SJSA1 (cell line): ENCODE measurements around the gene KIRREL3. TPM values are rescaled to one million over a fixed set of nuclear protein-coding genes. Genes with fewer than 3 reads are reported as not detected.

Source experiments
- DNase-seq, 2 experiments: peaks; one replicate each; pipeline ENCODE4 v3.0.0-alpha.2; 2015 to 2020; ENCODE audit warnings: low spot score in 2 of 2, low read depth in 1 of 2
- H3K27ac ChIP-seq: fragments of 250-450 bp; sonication (Bioruptor Pico); 2 replicates; pipeline ENCODE4 v1.5.1; 2020; ENCODE audit warnings: mild to moderate bottlenecking, moderate library complexity
- H3K27me3 ChIP-seq: fragments of 250-450 bp; sonication (Bioruptor Pico); replicated peaks from 2 replicates; pipeline ENCODE4 v1.5.1; 2020; ENCODE audit warnings: mild to moderate bottlenecking, moderate library complexity
- H3K36me3 ChIP-seq: fragments of 250-450 bp; sonication (Bioruptor Pico); 2 replicates; pipeline ENCODE4 v1.5.1; 2020; ENCODE audit warnings: mild to moderate bottlenecking
- H3K4me1 ChIP-seq: fragments of 250-450 bp; sonication (Bioruptor Pico); replicated peaks from 2 replicates; pipeline ENCODE4 v1.6.1; 2021; ENCODE audit warnings: mild to moderate bottlenecking
- H3K4me3 ChIP-seq: fragments of 250-450 bp; sonication (Bioruptor Pico); 2 replicates; pipeline ENCODE4 v1.5.1; 2020; ENCODE audit warnings: mild to moderate bottlenecking
- H3K9me3 ChIP-seq: fragments of 250-450 bp; sonication (Bioruptor Pico); replicated peaks from 2 replicates; pipeline ENCODE4 v1.5.1; 2020; ENCODE audit warnings: mild to moderate bottlenecking
- total RNA-seq: library from RNA; depleted of rRNA; stranded (reverse); fragments of >200 nt; shearing (Covaris generic); gene quantifications from 2 replicates; pipeline ENCODE4 v1.2.3, GENCODE V29; 2014

KIRREL3 gene
- total RNA-seq, 1 experiment from 2014 or later: 5.3 TPM

DNA sequence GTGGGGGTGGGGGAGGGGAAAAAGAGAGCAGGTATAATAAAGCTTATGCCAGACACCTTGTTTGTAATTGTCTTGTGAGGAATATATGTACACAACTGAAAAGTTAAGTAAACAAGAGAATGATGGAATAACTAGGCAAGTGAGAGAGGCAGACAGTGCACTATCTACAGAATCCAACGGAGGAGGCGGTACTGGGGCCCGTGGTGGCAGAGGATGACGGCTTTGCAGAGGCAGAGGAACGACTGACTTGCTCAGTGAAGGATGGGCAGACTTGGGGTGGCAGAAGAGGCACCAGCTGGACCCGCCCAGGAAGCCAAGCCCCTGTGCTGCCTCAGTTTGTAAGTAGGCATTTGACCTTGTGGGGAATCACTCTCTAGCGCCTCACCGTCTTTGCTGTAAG lies 347.5 kb downstream of the KIRREL3 start:
- Histone ChIP-seq H3K27ac (no peak overlapping the region), H3K9me3 (no peaks in the 10 kb centered on the region), H3K27me3 (no peaks in the 10 kb centered on the region), H3K4me1 (peaks cover 4% of the 10 kb centered on the region), H3K4me3 (no peak overlapping the region), H3K36me3 (no peaks in the 10 kb centered on the region)
- no peak for DNase-seq

DNA sequence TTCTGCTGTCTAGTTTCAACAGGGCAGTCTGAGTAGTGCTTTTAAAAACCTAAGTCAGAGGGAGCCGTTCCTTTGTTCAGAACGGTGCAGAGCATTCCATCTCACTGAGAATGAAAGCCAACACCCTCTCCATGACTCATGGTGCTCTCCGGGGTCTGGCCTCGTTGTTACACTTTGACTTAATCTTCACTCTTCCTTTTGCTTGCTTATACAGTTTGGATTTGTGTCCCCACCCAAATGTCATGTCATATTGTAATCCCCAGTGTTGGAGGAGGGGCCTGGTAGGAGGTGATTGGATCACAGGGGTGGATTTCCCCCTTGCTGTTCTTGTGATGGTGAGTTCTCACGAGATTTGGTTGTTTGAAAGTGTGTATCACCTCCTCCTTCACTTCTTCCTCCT lies 352.8 kb downstream of the KIRREL3 start:
- Histone ChIP-seq H3K9me3 (no peaks in the 10 kb centered on the region), H3K27ac (peak overlapping the region; percentile 97), H3K27me3 (no peaks in the 10 kb centered on the region), H3K4me3 (no peak overlapping the region; the same call in 1 of the 2 replicates), H3K36me3 (no peaks in the 10 kb centered on the region), H3K4me1 (peaks cover 49% of the 10 kb centered on the region)
- DNase-seq: peak; percentile 78 to 88

DNA sequence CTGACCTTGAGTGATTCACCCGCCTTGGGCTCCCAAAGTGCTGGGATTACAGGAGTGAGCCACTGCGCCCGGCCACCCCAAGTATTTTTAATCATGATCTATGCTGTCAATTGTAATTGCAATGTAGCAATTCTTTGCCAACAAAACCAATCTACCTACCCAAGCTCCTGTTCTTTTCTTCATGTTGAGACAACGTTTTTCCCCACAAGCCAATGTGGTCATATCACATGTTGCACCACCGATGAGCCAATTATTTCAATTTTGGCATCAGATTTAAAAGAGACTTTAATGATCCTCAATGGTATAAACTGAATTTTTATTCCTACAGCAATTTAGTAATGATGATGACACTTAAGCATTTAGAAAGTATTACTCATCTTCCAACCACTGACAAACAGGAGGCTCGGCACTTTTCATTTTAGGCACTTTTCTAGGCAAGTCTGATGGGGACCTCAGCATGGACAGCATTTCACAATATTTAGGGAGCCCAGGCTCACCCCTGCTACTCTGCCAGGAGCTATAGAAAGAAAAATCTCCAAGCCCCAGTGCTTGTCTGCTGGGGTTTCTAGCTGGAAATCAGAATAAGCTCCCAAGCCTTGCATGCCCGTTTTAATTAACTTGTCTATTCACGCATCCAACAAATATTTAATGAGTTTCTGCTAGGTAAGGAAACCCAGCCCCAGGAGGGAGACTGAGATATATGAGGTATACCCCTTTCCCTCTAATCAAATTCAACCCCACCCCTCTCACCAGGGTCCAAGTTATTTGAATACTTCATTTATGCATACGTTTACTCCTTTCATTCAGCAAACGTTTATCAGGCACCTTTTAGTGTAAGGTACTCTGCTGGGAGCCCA lies 353.6 kb downstream of the KIRREL3 start:
- H3K36me3 ChIP-seq: no peaks in the 10 kb centered on the region
- no peaks in the 10 kb centered on the region for H3K27me3 ChIP-seq
- DNase-seq: peak in 1 of 2 experiments; percentile 41
- H3K27ac ChIP-seq: peak overlapping the region; percentile 97
- peaks cover 49% of the 10 kb centered on the region for H3K4me1 ChIP-seq
- peak overlapping the region; percentile 2; the same call in 1 of the 2 replicates for H3K4me3 ChIP-seq
- H3K9me3 ChIP-seq: no peaks in the 10 kb centered on the region

DNA sequence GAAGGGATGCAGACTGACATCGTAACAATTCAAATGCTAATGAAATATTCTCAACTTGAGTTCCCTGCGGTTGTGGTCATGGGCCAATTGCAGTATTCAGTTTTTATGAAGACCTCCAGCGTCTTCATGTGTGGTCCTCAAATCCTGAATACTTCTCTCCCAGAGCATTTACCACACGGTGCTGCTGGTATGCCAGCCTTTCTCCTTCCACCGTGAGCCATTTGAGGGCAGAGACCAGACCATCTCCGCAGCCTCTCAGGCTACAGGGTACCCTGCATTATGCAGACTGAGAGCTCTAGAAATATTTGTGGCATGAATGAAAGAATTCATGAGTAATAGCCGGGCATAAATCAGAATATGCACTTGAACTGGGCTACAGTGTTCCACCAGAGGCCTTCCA lies 355.4 kb downstream of the KIRREL3 start:
- Histone ChIP-seq H3K4me3 (no peak overlapping the region), H3K27me3 (no peaks in the 10 kb centered on the region), H3K27ac (peak overlapping the region; percentile 97), H3K9me3 (no peaks in the 10 kb centered on the region), H3K4me1 (peaks cover 49% of the 10 kb centered on the region), H3K36me3 (no peaks in the 10 kb centered on the region)
- DNase-seq: peak; percentile 88

DNA sequence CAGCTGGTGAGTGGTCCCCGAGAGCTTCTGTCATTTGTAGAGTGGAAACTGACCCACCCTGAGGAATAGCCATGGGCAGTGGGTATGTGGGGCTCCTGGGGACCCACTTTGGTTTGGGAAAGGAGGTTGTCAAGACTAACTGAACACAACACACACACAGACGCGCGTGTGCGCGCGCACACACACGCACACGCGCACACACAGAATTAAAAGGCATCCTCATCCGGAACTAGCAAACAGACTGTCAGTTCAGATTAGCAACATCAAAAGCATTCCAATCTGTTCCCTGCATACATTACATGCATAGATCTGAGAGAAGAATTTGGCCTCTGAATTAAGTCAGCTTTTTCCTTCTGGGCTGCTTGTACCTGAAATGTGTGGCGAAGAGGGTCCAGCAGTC lies 360.4 kb downstream of the KIRREL3 start:
- no peaks in the 10 kb centered on the region for H3K36me3 ChIP-seq
- no peaks in the 10 kb centered on the region for H3K9me3 ChIP-seq
- no peak for DNase-seq
- no peak overlapping the region for H3K27ac ChIP-seq
- no peaks in the 10 kb centered on the region for H3K27me3 ChIP-seq
- no peak overlapping the region for H3K4me3 ChIP-seq
- peaks cover 45% of the 10 kb centered on the region for H3K4me1 ChIP-seq

DNA sequence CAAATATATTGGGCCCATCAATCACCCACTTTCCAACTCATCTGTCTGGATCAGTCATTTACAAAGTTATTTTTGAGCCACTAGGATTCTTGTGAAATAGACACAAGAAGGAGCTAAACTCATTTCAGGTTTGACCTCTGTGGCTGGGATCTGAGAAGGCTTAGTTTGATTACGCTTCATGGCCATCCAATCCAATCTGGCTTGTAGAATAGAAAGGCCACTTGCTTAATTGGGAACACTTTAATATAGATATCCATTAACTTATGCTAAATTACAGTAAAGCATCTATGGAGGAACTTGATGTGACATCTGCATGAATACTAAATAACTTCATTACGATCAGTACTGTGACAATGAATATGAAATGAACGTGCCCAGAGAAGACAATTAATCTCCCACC lies 360.9 kb downstream of the KIRREL3 start:
- Histone ChIP-seq H3K27me3 (no peaks in the 10 kb centered on the region), H3K4me1 (peaks cover 41% of the 10 kb centered on the region), H3K27ac (no peak overlapping the region), H3K36me3 (no peaks in the 10 kb centered on the region), H3K4me3 (no peak overlapping the region), H3K9me3 (no peaks in the 10 kb centered on the region)
- no peak for DNase-seq

DNA sequence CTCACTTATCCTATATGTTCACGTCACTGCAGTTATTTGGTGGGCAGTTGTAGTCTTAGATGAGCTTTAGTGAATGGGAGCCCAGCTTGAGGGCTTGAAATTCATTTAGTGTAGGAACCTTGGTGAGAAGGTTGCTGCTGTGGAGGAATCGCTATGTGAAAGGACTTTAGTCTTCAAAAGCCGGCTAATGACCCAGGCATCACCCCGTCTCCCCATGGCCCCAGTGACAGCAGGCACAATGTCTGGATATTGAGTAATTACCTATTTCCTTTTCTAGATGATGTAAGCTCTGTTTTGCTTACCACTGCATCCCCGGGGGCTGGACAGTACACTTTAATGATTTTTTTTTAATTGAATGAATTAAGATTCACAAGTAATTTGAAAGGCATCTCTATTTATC lies 361.9 kb downstream of the KIRREL3 start:
- no peaks in the 10 kb centered on the region for H3K9me3 ChIP-seq
- H3K27ac ChIP-seq: peak overlapping the region; percentile 68
- peaks cover 32% of the 10 kb centered on the region for H3K4me1 ChIP-seq
- H3K4me3 ChIP-seq: no peak overlapping the region
- H3K27me3 ChIP-seq: no peaks in the 10 kb centered on the region
- no peaks in the 10 kb centered on the region for H3K36me3 ChIP-seq
- DNase-seq: no peak

DNA sequence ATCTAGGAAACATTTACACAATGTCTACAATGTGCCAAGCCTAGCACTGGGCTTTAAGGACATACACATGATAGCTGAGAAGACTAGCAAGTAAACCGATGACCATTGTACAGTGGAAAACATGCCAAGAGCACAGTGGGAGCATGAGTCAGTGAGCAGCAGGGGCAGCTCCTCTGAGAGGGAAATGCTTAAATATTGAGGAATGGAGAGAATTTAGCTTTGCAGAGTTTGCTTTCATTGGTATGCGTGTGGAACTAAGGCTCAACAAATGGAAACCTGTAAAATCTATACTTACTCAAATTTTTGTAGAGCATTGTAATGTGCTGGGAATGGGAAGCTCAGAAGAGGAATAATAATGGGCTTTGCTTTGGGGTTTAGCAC lies 362.8 kb downstream of the KIRREL3 start:
- H3K27ac ChIP-seq: peak overlapping the region; percentile 68
- no peaks in the 10 kb centered on the region for H3K36me3 ChIP-seq
- no peaks in the 10 kb centered on the region for H3K27me3 ChIP-seq
- peaks cover 30% of the 10 kb centered on the region for H3K4me1 ChIP-seq
- DNase-seq: peak; percentile 61 to 67
- no peak overlapping the region for H3K4me3 ChIP-seq
- no peaks in the 10 kb centered on the region for H3K9me3 ChIP-seq

DNA sequence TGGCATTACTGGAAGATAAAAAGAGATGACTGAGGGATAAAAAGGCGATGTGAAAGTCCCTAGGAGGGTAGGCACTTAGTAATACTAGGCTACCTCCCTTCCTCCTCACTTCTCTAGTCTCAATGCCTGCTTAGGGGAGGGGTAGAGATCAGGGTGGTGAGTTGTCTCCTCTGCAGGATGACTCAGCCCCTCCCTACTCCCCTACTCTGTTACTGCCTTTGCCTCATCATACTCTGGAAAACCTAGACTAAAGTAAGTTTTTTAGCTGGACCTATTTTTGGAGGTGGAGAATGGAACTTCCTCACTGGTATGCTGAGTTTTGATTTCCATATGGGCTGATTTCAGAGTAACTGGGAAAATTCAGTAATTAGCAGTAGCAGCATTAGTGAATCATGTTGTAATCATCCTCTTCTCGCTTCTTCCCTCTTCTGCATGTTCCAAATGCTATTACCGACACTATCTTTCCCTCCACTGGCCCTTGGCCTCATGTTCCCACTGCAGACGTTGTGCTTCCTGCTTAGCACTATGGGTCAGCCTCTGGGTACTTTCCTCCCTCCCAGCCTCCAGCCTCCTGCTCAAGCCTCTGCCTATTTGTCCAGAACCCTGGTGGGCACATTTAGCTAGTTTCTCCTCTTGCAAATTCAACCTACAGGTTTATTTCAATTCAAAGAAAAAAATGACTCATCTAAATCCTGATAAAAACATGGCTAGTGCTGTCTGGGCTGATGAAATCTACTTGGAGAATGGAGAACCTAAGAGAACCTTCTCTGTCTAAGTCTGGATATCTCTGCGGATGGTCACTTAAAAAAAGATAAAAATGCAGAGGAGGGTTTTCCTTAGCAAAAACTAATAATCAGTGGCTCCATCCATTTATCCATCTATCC lies 363.4 kb downstream of the KIRREL3 start:
- Histone ChIP-seq H3K27ac (peak overlapping the region; percentile 68), H3K9me3 (no peaks in the 10 kb centered on the region), H3K4me1 (peaks cover 30% of the 10 kb centered on the region), H3K27me3 (no peaks in the 10 kb centered on the region), H3K4me3 (no peak overlapping the region), H3K36me3 (no peaks in the 10 kb centered on the region)
- peak; percentile 40 to 51 for DNase-seq

DNA sequence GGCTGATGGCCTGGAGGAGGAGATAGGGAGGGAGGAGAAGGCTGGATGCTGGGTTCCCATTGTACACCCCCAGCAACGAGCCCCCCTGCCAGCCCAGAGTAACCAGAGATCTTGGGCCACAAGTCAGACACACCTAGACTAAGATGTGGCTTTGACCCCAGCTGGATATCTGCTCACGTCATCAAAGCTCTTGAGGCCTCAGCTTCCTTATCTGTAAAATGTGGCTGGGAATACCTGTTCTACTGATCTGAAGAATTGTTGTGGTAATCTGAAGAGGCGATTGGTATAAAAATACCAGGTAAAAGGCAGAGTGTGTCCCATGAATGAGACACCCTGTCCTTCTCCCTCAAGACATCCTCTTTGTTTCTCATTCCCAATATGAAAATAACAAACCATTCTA lies 365.1 kb downstream of the KIRREL3 start:
- Histone ChIP-seq H3K27ac (no peak overlapping the region), H3K4me1 (peaks cover 30% of the 10 kb centered on the region), H3K36me3 (no peaks in the 10 kb centered on the region), H3K9me3 (no peaks in the 10 kb centered on the region), H3K4me3 (no peak overlapping the region), H3K27me3 (no peaks in the 10 kb centered on the region)
- DNase-seq: no peak

DNA sequence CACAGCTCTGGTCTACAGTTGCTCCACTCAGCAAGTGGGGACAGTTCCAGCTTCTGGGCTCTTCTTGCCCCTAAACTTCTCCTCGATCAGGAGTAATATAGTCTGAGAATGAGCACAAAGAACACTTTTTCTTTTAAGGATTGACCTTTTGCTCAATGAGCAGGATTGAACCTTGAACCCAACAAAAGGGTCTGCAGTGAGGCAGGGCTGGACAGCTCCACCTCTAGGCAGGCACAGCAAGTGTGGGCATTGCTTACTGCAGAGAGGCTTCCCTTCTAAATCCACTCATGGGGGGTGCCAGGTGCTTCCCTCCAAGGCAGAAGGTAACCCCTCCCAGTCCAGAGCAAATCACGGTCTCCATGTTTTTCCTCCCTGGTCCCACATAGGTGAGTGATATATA lies 365.6 kb downstream of the KIRREL3 start:
- peaks cover 30% of the 10 kb centered on the region for H3K4me1 ChIP-seq
- H3K27ac ChIP-seq: no peak overlapping the region
- no peaks in the 10 kb centered on the region for H3K9me3 ChIP-seq
- no peaks in the 10 kb centered on the region for H3K27me3 ChIP-seq
- no peaks in the 10 kb centered on the region for H3K36me3 ChIP-seq
- DNase-seq: no peak
- H3K4me3 ChIP-seq: no peak overlapping the region

DNA sequence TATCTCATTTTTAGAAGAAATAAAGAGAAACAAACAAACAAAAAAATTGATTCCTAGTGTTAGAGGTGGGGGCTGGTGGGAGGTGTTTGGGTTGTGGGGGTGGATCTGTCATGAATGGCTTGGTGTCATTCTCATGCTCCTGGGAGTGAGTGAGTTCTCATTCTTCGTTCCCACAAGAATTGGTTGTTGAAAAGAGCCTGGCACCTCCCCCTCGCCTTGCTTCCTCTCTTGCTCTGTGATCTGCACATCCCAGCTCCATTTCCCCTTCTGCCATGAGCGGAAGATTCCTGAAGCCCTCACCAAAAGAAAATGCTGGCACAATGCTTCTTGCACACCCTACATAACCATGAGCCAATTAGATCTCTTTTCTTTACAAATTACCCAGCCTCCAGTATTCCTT lies 367.2 kb downstream of the KIRREL3 start:
- Histone ChIP-seq H3K4me1 (peaks cover 24% of the 10 kb centered on the region), H3K9me3 (no peaks in the 10 kb centered on the region), H3K36me3 (no peaks in the 10 kb centered on the region), H3K4me3 (no peak overlapping the region), H3K27me3 (no peaks in the 10 kb centered on the region), H3K27ac (no peak overlapping the region)
- DNase-seq: no peak

DNA sequence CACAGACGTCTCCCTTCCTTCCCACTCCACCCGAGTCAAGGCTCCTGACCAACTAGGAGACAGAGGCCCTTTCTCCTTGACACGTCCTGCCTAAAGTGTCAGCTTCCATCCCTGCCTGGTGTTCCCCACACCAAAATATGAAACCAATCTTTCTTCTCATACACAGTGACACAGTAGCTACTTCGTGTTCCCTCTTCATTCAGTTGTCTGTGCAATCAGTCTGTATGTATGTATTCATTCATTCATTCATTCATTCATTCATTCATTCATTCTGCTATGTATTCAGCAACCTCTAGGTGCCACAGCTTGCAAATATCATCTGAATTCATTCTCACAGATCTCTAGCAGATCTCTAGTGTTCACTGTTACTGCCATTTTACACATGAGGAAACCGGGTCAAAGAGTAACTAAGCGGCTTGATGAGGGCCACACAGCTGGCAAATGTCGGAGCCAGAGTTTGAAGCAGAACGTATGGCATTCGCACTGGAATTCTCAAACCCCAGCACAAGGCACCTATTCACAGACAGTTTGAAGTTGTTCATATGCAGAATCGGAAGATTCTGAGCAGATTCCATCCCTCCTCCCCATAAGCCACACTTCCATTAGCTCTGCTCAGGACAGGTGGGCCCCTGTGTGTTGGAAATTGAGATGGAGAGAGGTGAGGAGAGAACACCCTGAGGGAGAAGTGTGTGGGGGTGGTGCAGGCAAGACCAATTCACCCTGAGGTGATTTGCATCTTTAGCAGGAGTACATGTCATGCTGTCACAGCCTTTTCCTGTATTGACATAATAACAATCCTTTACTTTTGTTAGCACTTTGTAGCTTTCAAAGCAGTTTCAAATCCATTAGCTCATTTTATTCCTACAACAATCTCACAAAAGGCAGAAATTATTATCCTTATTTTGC lies 369.4 kb downstream of the KIRREL3 start:
- Histone ChIP-seq H3K36me3 (no peaks in the 10 kb centered on the region), H3K9me3 (no peaks in the 10 kb centered on the region), H3K27ac (no peak overlapping the region), H3K4me3 (no peak overlapping the region), H3K27me3 (no peaks in the 10 kb centered on the region), H3K4me1 (0 out of 2 replicates have a peak, but pooled peaks cover 3% of the 10 kb centered on the region)
- no peak for DNase-seq
